HG03457 (cell line): ENCODE data around the gene C3.
"Not testable (repeated sequence)": the region's sequence is repeated elsewhere in the genome, so short reads cannot be mapped to it uniquely, and the experiment has no call there.

ENCODE experiments used
- ATAC-seq: cut with Tn5 transposase; IDR thresholded peaks from one replicate; pipeline ENCODE4 v1.9.1; 2021; ENCODE audit warnings: moderate number of reproducible peaks; ENCODE audit not compliant: unreplicated experiment

C3 gene

GRCh38 chr19:6693056-6693471, 27.4 kb downstream of the C3 start:
- no peak for ATAC-seq

DNA sequence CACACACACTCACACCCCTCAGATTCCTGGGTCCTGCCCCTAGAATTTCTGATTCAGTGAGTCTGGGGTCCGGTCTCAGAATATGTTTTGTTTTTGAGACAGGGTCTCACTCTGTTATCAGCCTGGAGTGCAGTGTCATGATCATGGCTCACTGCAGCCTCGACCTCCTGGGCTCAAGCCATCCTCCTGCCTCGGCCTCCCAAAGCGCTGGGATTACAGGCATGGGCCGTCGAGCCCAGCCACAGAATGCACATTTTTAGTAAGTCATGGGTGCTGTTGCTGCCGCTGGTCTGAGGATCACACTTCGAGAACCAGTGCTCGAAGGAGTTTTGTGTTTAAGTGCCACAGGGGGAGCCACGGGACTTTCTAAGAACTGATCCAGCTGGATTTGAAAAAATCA, 28.4 kb downstream of the C3 start:
- ATAC-seq: no peak

DNA sequence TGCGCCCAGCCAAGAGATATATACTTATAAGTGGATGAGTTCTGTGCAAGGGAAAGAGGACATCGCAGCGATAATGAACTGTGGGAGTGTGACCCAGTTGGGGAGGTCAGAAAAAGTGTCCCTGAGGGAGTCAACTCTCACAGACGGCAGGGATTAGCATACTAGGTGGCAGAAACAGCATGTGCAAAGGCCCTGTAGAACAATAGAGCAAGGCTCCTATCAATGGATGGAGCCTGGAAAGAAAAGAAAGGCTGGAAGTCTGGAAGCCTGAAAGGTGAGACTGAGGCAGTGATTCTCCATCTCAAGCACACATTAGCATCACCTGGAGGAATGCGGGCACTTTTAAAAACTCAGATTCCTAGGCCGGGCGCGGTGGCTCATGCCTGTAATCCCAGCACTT, 29.1 kb downstream of the C3 start:
- no peak for ATAC-seq

DNA sequence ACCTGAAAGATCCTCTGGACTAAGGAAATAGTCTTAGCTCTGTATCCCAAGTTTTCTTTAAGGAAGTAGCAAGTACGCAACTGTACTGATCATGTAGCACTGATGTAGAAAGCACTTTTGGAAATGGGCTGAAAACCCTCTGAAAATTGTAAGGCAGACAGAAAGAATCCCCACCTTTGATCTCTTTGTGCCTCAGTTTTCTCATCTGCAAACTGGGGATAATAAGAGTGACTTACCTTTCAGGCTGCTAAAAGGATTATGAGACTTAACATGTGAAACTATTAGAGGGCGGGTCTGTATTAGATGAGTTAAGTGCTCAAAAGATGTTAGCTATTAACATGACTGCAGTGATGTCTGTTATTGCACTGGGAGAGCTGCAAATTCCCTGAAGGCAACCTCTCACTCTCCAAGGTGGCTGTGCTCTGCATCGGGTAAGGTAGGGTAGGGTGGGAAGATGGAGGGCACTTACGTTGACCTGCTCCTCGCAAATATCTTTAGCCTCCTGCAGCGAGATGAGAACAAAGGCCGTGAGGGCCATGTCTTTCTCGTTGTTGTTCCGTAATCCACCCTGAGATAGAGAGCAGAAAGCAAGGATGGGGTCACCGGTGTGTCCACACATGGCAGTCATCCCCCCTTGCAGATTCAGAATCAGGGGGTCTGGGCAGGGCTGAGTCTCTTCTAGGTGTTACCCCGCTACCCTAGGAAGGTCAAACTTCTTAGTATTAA, 30.1 kb downstream of the C3 start:
- no peak for ATAC-seq

DNA sequence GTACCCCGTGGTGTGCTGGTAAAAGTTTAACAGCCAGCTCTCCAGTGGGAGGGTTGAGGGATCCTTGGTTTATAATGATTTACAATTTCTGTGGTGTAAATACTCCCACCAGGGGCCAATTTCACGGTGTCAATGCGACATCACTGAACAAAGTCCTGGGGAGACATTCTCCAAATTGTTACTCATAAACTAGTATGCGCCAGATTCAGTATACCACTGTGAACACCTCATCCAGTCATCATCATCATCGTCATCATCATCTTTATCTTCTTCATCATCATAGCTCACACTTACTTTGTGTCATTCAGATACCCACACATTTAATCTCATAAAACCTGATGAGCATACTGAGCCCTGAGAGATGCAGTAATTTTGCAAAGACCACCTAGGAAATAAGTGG, 33.3 kb downstream of the C3 start:
- no peak for ATAC-seq

DNA sequence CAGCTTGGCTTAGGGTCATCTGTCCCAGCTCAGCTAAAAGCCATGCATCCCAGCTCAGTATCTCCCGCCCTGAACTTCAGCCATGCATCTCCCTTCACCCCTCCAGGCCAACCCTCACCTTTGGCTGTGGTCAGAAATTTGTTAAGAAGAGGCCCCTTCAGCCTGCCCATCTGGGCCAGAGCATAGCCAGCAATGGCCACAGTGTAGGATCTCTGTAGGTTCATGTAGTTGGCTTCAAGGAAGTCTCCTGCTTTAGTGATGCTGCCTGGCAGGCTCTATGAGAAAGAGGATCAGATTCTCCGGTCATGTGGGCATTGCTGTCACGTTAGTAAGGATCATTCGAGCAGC, 33.8 kb downstream of the C3 start:
- ATAC-seq: no peak

- no peak for ATAC-seq
These were observed 34.4 kb downstream of the C3 start for GRCh38 chr19:6685962-6686627.

DNA sequence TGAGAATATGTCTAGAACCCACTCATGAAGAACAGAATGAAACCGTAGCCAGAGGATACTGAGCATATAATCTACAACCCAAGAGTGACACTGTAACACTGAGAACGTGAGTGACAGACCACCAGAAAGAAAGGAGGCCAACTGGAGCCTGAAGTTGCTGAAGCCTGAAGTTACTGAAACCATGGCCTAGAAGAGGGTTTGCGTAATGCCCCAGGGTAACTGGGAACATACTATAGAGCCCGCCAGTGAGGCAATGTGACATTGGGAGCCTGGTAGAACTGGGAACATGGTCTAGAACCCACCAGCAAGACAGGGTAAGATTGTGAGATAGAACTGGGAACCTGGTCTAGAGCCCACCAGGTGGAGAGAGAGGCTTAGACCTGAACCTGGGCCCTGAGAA, 35.0 kb downstream of the C3 start:
- no peak for ATAC-seq

DNA sequence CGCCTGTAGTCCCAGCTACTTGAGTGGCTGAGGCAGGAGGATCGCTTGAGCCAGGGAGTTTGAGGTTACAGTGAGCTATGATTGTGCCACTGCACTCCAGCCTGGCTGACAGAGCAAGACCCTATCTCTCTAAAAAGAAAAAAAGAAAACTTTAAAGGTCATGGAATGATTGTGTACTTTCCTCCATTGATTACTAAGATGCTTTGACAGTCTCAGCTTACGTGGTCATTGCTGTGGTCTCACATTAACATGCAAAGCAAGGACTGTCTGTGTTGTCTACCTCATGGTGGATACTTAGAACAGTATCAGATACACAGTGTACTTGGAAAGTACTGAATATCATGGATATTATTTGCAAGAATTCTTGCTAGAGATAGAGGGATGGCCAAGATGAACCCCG, 36.5 kb downstream of the C3 start:
- ATAC-seq: no peak

DNA sequence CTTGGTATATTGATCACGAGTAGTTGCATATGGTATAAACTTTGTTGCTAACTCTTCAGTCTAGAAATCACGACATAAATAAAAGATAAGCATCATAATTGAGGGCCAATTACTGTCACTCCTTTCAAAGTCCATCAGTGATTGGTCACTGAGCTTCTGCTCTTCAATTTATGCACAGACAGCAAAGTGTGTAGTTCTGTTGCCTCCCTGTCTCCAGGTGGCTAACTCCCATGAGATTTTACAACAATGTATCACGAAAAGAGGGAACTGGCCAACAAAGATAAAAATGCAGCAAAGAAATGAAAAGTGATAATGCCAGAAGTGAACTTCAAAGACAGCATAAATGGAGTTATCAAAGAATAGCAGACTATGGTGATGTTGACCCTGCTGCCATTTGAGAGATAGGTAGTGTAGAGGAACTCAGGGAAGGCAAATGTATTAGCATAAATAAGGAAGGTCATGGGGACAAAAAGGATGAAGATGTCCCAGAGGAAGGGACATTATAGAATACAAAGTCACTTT, 37.8 kb downstream of the C3 start:
- ATAC-seq: no peak

DNA sequence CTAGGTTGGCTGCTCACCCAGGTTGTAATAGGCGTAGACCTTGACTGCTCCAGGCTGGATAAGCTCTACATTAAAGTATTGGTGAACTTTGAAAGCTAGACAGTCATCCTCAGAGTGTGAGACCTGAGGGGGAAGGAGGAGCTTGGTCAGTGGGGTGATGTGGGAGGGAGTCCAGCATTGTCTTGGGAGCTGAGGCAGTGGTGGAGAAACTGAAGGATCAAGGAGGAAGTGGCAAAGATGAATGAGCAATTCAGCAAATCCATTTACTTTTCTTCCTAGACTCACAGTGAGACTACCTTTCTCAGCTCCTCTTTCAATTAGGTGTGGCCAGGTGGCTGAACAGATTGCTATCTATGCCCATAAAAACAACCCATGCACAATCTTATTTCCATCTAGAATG, 40.3 kb downstream of the C3 start:
- ATAC-seq: no peak

GRCh38 chr19:6679139-6679538, 41.3 kb downstream of the C3 start:
- ATAC-seq: no peak

DNA sequence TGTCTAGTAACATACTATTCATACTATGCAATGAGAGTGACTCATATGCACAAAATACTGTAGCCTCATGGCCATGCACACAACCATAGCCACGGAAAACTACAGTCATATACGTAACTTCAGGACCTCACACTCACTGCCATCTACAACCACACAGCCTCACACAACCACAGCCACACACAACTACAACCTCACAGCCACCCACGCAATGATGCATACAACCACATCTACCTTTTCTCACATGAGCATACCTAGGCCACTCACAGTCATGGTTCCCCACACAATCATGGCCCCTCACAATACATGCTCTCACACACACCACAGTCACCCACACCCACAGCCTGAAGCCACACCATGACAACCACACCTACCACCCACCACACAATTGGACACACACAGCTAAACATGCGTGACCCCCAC, 41.8 kb downstream of the C3 start:
- ATAC-seq: no peak

GRCh38 chr19:6677883-6678689, 42.4 kb downstream of the C3 start:
- no peak for ATAC-seq

GRCh38 chr19:6677495-6677882, 43.0 kb downstream of the C3 start:
- no peak for ATAC-seq

DNA sequence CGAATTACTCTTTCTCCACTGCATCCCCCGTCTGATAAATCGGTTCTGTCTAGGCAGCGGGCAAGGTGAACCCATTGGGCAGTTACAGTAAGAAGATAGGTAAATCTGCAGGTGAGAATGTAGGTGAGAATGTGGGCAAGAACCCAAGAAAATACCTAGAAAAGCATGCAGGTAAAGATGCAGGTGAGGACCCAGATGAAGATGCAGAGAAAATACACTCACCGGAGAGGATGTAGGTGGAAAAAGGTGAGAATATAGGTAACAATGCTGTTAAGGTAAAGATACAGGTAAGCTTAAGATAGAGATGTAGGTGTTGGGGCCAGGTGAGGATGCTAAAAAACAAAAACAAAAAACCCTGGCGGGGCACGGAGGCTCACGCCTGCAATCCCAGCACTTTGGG, 44.2 kb downstream of the C3 start:
- ATAC-seq: no peak

- no peak for ATAC-seq
These were observed 45.6 kb downstream of the C3 start for GRCh38 chr19:6674868-6675305.

DNA sequence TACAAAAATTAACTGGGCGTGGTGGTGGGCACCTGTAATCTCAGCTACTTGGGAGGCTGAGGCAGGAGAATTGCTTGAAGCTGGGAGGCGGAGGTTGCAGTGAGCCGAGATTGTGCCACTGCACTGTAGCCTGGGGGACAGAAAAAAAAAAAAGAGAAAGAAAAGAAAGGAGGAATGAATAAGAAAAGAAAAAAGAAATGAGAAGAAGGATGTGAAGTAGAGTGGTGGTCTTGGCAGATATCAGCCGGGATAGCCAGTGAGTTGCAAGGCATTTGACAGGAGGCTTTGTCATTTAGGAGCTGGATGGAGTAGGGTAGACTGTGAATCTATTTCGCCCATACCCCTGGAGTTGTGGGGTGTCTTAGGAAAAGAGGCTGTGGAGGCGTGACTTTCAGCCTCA, 46.0 kb downstream of the C3 start:
- not testable (repeated sequence) for ATAC-seq

DNA sequence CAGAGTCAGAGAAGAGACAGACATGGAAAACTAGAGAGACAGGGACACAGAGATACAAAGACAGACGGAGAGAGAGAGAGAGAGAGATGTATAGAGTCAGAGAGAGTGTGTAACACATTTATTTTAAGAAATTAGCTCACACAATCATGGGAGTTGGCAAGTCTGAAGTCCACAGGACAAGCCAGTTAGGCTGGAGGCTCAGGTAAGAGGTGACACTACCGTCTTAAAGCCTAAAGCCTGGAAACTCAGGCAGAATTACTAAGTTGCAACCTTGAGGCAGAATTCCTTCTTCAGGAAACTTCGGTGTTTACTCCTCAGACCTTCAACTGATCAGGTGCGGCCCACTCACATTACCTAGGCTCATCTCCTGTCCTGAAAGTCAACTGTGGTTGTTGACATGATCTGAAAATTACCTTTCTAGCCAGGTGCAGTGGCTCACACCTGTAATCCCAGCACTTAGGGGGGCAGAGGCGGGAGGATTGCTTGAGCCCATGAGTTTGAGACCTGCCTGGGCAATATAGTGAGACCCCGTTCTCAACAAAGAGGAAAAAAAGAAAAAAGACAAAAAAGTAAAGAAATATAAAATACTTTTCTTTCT, 47.7 kb downstream of the C3 start:
- no peak for ATAC-seq

GRCh38 chr19:6671960-6672359, 48.5 kb downstream of the C3 start:
- ATAC-seq: no peak

- no peak for ATAC-seq
These were observed 51.8 kb downstream of the C3 start for GRCh38 chr19:6668691-6669090.
